HG03469 (cell line): ENCODE measurements around the gene PARD6G.

Experiments used
- ATAC-seq: cut with Tn5 transposase; IDR thresholded peaks from one replicate; pipeline ENCODE4 v1.9.1; 2021; ENCODE audit warnings: mild to moderate bottlenecking, moderate library complexity, moderate number of reproducible peaks; ENCODE audit not compliant: unreplicated experiment

The PARD6G gene

DNA sequence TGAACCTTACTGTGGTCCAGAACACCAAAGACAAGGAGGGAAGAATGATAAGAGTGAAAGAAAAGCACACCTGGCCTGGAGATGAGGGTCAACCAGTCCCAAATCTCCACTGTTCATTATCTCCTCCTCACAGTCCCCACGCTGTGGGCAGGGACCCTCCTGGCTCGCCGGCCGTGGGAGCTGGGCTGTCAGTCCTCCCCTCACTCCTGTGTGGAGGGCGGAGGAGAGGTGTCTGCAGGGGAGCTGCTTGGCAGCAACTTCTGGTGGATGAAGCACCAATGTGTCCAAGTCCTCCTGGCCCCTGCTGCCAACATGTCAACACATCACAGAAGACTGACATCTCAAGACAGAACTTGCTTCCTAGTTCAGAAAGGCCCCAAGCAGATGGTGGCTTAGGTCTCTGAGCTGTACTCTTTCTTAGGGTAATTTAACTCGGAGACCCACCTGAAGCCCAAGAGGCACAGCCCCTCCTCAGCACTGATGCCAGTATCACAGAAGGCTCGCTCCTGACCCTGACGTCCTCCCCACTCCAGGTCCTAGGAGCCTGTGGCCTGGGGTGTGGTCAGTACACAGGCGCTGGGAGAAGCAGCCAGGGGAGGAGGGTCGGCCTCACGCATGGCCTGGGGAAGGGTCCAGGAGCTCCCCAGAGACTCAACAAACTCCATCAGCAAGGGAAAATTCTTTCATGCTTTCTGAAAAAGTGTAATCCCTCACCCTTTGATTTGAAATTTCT lies 54.5 kb downstream of the PARD6G start:
- no peak for ATAC-seq

DNA sequence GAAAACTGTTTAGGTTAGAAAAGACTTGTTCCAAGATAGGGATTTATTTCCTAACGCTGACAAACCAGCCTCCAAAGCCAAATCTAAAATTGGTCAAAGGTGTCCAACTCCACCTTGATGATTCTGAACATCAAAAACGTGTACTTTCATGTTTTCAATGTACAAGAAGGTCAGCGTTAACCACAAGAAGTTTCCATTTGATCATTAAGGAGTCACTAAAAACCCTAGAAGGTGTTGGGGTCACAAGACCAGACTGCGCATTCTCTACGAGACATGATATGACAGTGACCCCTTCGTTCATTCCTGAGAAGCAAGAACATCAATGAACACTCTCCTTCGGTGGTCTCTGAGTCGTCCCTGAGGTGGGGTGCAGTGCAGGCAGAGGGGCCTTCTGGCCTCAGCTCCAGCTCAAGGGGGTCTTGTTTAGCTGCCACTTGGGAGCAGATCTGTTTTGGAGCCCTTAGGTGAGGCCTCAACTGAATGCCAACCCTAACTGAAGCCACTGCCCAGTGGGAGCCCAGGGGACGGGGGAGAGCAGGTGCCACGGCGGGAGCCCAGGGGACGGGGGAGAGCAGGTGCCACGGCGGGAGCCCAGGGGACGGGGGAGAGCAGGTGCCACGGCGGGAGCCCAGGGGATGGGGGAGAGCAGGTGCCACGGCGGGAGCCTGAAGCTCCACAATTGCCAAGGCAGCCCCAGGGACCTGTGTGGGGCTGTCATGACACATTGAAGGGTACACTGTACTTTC lies 55.2 kb downstream of the PARD6G start:
- no peak for ATAC-seq

DNA sequence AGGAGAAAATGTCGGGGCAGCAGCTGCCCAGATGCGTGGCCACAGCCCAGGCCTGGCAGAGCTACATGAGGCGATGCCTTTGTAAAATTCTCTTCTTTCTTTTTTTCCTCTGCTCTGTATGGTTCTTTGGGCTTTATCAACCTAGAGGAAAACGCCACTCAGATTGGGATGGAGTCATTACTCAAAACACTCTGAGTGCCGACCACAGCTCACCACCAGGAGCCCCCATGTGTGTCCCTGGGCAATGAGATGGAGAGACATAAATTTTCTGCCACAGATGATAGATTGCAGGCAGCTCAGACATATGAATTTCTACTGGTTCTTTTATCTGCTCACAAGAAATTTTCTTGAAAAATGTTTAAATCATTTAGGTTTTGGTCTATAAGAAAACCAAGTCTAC lies 56.0 kb downstream of the PARD6G start:
- ATAC-seq = no peak

DNA sequence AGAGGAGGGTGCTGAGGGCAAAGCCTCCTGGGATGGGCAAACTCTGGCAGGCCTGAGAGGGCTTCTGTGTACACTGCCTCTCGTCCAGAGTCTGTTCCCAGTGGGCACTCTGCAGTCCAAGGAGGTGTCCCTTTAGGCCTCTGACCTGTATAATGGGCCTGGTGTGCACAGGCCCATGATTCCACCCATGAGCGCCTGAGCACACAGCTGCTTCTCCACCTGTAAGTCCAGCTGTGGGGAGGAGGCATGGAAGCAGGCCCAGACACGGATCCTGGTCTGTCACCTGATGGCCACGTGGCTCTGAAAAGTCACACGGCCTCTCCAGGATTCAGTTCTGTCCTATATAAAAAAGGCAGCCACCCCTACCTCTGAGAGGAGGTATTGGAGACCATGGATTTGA lies 57.0 kb downstream of the PARD6G start:
- no peak for ATAC-seq

DNA sequence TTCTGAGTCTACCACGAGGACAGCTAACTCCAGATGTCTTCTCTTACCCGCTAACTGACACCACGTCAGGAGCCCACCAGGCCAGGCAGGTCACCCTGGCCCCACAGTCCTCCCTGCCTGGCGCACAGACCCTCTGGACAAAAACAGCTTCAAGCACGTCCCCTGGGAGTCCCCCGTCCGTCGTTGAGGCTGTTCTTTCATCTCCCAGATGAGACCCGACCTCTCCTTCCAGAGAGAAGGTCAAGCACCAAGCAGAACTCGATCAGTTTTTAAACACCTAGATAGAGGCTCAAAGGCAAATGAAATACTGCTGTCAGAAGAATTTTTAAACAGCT lies 57.8 kb downstream of the PARD6G start:
- ATAC-seq = no peak

DNA sequence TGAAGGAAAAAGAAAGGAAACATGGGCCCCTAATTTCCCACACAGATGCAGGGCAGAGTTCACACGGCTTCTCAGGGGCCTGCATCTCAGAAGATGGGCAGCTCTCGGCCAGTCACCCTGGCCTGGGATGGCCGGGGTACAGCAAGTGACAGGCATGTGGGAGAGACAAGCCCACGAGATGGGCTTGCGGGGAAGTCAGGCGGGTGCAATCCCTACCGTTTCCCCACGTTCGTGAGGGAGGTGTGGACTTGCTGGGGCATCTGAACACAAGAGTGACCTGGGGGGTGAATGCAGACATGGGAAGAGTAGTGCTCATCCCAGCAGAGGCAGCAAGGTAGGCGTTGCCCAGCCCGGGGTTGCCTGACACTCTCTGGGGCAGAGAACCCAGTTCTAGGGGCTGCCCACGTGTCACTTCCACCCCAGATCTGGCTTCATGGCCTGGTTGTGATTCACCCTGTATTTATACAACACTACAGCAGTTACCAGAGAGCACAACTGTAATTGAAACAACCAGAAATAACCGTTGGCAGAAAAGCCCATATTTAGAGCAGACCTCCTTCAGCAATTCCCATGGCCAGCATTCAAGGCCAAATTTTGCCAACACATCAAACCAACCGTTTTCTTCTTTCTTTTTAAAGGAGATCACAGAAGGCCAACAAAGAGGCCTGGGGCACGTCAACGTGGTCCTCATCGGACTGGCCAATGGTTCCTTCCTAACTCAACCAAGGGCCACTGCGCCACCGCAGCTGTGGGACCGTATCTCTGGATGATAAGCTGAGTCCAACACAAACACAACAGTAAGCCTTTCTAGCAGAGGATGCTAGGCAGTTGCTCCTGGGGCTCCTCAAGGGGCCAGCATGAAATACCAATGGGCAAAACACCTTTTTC lies 58.4 kb downstream of the PARD6G start:
- no peak for ATAC-seq

DNA sequence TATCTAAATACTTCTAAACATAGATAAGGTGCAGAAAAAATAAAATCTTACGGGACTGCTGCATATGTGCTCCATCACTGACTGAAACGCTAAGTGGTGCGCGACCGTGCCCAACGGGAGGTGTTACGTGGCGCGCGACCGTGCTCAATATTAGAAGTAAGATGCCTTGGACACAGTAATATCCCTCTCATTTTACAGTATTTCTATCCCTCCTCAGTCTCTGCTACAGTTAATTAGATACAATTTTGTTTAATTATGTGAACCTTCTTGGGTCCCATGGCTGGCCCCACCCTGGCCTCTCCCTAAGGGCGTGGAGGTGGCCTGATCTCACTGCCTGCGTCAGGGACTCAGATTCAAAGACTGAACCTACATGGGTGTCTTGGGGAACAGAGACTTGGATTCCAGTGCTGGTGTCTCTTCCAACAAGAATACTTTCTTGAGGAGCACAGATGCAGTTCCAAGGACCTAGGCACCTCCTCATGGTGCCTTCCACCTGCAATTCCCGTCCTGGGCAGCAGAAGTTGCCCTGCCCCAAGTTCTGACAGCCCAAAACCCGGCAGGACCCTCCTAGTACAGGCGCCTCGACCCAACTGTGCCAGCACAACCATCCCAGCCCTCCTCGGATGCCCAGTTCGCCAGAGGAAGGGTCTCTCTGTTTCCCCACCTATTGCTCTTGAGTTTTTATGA lies 59.2 kb downstream of the PARD6G start:
- no peak for ATAC-seq

DNA sequence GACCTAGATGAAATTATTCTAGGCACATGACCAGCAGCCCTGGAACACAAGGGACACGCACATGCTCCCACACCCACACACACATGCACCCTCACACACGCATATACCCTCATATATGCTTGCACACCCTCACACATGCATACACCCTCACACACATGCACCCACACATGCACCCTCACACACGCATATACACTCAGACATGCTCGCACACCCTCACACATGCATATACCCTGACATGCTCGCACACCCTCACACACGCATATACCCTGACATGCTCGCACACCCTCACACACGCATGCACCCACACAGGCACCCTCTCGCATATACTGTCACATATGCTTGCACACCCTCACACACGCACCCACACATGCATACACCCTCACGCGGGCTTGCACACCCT lies 61.8 kb downstream of the PARD6G start:
- no peak for ATAC-seq

DNA sequence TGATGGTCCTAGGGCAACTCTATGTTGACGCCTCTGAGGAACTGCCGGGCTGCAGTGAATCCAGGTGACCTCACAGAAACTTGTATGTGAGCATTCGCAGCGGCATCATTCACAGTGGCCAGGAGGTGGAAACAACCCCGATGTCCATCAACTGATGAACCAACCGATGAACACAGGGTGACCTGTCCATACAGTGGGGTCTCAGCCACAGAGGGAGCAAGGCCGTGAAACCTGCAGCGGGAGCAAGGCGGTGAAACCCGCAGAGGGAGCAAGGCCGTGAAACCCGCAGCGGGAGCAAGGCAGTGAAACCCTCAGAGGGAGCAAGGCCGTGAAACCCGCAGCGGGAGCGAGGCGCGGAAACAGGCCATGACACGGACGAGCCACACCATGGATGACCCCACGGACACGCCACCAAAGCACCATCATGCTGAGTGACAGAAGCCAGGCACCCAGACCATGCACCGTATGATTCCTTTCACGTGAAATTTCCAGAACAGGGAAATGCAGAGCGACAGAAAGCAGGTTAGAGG lies 63.0 kb downstream of the PARD6G start:
- no peak for ATAC-seq

DNA sequence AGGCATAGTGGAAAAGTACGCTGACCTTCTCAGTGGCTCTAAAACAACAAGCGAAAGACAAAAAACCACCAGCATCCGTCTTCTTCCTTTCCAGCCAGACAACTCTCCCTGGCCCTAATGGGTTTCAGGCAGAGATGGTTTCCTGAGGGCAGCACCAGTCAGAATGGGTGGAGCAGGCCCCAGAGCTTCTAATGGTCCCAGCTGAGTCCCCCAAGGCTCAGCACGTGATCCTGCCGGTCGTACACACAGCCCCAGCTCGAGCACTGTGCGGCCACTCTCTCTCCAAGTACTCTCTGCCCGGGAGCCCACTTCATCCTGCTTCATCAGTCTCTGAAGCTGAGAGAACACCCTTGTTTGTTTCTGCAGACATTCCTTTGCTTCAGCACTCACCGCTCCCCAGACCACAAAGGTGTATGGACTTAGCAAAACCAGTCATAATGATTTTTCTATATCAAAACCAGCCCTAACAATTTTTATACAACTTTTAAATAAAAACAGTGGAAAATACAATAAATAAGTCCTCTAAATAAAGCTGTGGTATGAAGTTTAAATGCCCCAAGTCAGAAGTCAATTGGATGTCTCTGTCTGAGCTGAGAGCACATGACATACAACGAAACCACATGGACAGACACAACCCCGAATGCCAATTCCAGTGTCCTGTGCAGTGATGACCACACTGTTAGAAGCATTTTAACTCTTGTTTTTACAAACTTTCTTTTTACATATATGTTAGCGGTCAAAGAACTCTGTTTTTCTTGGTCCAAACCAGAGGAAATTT lies 63.9 kb downstream of the PARD6G start:
- ATAC-seq = no peak

DNA sequence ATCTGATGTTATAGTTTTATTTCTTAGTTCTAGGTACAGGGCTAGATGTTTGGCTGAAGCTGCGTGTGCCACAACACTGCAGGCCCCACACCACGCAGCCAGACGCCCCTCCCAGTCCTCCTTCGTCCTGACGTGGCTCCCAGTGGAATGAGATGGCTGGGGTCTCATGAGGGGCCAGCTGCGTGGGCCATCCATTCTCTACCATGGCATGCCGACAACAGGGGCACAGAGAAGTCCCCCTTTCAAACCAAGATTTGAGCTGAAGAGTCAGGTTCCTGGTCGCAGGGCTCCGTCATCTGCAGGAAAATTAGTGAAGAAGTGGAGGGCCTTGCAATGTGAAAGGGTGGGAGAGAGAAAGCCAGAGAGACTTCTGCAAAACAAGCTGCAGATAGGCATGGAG lies 64.5 kb downstream of the PARD6G start:
- no peak for ATAC-seq

DNA sequence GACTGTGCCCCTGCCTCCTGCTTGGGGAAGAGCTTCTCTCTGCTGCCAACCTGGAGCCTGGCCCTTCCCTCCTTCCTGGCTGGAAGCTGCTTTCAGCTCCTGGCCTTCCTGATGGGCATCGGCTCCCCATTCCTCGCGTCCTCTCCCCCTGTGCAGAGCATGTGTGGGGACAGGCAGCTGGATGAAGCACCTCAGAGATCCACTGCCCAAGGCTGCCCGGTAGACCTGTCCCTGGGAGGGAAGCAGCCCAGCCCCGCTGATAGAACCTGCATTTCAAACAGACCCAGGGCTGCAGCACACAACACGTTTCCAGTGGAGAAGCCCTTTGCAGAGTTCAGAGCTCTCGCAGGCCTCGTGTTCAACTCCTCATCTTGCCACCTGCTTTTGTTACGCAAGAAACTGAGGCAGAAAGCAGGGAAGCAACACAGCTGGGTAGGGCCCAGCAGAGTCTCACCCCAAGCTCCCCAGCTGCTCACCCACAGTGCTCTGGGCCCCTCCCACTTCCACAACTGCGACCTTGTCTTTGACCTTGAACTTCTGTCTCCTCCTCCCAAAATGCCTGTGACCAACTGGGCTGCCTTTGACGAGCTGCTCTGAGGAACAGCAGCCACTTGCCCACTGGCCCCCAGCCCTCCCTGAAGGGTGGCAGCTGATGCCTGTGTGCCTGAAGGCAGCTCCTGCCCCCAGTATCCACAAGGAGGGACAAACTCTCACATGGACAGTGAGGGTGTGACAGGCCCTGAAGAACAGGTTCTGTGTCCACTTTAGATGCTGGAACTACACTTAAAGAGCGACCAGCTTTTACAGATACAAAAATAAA lies 65.5 kb downstream of the PARD6G start:
- ATAC-seq = no peak

DNA sequence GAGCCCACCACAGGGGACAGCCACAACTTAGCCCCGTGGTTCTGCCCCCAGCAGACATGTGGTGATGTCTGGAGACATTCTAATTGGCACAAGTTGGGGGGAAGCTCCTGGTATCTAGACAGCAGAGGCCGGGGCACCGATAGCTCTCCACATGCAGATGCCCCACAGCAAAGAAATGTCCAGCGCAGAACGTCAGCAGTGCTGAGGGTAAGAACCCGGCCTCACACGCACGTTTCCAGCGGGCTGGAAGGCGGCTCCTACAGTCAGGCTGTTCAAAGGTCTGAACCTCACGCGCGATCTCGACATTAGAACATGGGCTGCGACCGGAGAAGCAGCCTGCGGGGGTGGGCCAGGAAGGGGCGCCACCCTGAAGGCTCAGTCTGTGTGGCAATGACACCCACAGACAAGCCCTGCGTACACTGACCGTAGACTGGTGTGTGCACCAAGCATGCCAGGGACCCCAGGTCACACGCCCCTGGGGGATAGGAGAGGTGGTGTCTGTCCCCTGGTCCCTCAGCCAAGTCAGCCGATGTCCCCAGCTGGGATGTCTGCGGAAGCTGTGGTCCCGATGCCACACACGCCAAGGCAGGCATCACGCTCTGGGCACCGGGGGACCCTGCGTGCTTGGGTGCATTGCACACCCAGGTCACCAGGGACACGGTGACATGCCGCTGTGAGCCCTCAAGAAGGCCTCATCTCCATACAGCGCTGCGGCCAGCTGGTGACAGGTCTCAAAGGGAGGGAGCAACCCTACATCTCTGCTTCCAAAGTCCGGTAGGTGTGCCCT lies 66.3 kb downstream of the PARD6G start:
- no peak for ATAC-seq

DNA sequence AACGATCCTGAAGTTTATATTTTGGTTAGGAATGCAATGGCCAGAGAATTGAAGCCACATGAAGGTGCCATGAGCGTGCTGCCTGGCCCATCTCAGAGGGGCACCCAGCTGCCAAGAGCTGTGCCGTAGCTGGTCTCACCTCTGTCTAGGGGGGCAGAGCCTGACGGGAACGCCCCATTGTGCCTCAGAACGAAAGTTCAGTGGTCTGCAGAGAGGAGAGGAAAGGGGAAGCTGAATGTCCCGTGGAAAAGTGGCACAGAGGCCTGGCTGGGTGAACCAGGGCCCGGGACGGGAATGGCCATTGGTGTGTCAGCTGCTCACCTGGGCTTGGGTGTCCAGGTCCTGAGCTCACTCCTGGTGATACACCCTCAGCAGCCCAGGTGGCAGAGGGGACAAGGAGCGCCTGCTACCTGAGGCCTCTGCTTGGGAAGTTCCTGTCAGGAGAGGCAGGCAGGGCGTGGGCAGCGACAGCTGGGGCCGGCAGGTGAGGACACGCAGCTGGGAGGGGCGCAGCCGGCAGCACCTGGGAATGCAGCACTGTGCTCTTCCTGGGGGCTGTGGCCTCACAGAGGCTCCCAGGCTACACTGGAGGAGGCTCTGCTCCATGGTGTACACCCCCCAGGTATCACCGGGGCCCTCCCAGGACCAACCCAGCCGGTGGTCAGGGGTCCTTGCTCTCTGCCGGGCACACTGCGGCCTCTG lies 67.3 kb downstream of the PARD6G start:
- ATAC-seq = peak; percentile 67

DNA sequence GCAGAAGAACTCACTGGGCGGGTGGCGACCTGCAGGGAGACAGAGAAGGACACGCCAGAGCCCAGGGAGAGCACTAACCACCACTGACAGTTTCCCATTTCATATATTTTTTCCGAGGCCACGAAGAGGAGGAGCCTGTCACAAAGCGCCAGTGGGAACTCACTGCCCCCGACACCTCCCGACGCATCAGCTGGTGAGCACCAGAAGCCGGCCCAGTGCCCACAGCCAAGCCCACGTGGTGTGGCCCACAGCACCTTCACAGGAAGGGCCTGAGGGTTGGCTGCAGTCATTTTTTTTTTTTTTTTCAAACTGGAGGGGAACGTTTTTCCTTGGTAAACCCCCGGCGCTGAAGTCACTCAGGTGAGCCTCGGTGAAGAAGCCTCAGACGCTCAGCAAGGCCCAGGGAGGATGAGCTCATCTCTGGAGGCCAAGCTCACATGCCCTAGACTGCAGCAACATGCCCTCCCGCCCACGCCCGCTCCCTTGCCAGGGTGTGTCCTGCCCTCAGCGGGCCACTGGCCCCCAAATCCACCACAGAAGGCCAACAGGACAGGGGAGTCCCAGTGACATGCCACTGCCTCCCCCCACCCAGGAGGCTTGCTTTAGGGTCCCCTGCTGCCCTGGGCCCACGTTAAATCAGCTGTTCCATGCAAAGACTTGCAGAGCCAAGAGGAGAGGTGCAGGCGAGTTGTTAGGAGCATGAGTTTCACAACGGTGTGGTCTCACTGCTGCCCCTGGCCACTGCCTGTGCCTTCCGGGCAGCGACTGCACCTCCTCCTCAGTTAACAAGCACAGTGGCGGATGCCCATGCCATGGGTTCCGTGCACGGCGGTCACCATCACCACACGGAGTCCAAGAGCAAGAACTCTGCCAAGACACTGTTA lies 68.1 kb downstream of the PARD6G start:
- ATAC-seq = no peak

DNA sequence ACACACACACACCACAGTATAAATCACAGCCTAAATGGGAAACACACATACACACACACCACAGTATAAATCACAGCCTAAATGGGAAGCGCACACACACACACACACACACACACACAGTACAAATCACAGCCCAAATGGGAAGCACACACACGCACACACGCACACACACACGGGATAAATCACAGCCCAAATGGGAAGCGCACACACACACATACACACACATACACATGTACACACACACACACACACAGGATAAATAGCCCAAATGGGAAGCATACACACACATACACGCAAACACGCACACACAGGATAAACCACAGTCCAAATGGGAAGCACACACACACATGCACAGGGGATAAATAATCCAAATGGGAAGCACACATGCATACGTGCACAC lies 70.2 kb downstream of the PARD6G start:
- no peak for ATAC-seq
